ENCODE results near the gene SLC6A3.

DNA sequence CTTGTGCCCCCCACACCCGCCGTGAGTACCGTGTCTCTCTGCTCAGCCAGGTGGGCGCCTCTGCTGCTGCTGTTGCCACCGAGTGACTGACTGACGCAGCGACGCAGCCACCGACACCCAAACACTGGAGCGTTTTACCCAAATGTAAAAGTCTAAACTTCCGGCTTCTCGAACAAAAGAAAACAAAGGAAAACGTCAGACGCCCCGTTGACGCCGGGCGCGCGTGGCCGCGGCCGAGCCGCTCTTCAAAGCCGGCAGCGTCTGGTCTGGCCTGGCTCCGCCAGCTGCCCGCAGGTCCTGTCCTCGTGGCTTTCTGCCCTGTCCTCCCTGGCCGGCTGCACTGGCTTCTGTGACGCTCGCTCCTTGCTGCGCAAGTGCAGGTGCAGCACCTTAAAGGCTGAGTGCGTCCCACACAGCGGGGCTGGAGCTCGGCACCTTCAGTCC is 58.9 kb downstream of the SLC6A3 start:
- TF ChIP-seq ELF4 (IDR thresholded peaks at IDR 0.05) (no peak), L3MBTL2 (conservative IDR thresholded peaks at IDR 0.05) (peak; percentile 41), FOXM1 (IDR thresholded peaks at IDR 0.05; ENCODE audit: borderline replicate concordance) (no peak), ZNF384 (IDR thresholded peaks at IDR 0.05) (no peak), FOXA1 (IDR thresholded peaks at IDR 0.05) (no peak), TARDBP (IDR thresholded peaks at IDR 0.05) (no peak), BHLHE40 (IDR thresholded peaks at IDR 0.05; ENCODE audit: borderline replicate concordance) (no peak), ARNT (IDR thresholded peaks at IDR 0.05) (no peak), CTBP1 (IDR thresholded peaks at IDR 0.05; ENCODE audit: borderline replicate concordance) (no peak), SP1 (IDR thresholded peaks at IDR 0.05) (no peak), FOXK2 (IDR thresholded peaks at IDR 0.05) (no peak)
- TF ChIP-seq, protein P1, sequence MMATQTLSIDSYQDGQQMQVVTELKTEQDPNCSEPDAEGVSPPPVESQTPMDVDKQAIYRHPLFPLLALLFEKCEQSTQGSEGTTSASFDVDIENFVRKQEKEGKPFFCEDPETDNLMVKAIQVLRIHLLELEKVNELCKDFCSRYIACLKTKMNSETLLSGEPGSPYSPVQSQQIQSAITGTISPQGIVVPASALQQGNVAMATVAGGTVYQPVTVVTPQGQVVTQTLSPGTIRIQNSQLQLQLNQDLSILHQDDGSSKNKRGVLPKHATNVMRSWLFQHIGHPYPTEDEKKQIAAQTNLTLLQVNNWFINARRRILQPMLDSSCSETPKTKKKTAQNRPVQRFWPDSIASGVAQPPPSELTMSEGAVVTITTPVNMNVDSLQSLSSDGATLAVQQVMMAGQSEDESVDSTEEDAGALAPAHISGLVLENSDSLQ (IDR thresholded peaks at IDR 0.05) = peak; percentile 12; the same call in 1 of the 2 replicates

All from HEK293T (cell line).